COLO668 (cell line): ENCODE data around the gene RAB4A.

ENCODE experiments used
- DNase-seq: peaks from one replicate; lab custom pipeline; 2025; ENCODE audit not compliant: unreplicated experiment; lab: John Stamatoyannopoulos, UW

Gene RAB4A

GRCh38 chr1:229270547-229271447 lies at the start of gene RAB4A:
RAB4A (plus strand) TSS chr1:229271111; CDS start chr1:229271340, 229 bp downstream.
- DNase-seq, result peak; percentile 98

- no peak for DNase-seq
These were observed 48.8 kb upstream of the RAB4A start for GRCh38 chr1:229222081-229222480.

GRCh38 chr1:229223498-229223897 lies 47.4 kb upstream of the RAB4A start:
- no peak for DNase-seq

GRCh38 chr1:229224308-229224707 lies 46.6 kb upstream of the RAB4A start:
- no peak for DNase-seq

GRCh38 chr1:229225331-229225782 lies 45.6 kb upstream of the RAB4A start:
- peak; percentile 63 for DNase-seq

- no peak for DNase-seq
These were observed 44.1 kb upstream of the RAB4A start for GRCh38 chr1:229226796-229227195.

GRCh38 chr1:229227298-229227919 lies 43.5 kb upstream of the RAB4A start:
- DNase-seq, result peak; percentile 86

- DNase-seq, result no peak
These were observed 42.4 kb upstream of the RAB4A start for GRCh38 chr1:229228522-229228921.

- peak; percentile 24 for DNase-seq
These were observed 41.7 kb upstream of the RAB4A start for GRCh38 chr1:229229137-229229720.

- no peak for DNase-seq
These were observed 41.2 kb upstream of the RAB4A start for GRCh38 chr1:229229721-229230139.

GRCh38 chr1:229230140-229230892 lies 40.6 kb upstream of the RAB4A start:
- peak; percentile 62 for DNase-seq

- peak; percentile 87 for DNase-seq
These were observed 39.8 kb upstream of the RAB4A start for GRCh38 chr1:229230893-229231753.

- peak; percentile 57 for DNase-seq
These were observed 39.2 kb upstream of the RAB4A start for GRCh38 chr1:229231754-229232119.

GRCh38 chr1:229234870-229235472 lies 35.9 kb upstream of the RAB4A start:
- no peak for DNase-seq

GRCh38 chr1:229237320-229237719 lies 33.6 kb upstream of the RAB4A start:
- peak; percentile 46 for DNase-seq

- DNase-seq, result no peak
These were observed 32.7 kb upstream of the RAB4A start for GRCh38 chr1:229238231-229238630.

GRCh38 chr1:229238674-229239415 lies 32.1 kb upstream of the RAB4A start:
- no peak for DNase-seq

- no peak for DNase-seq
These were observed 30.4 kb upstream of the RAB4A start for GRCh38 chr1:229240532-229240931.

- no peak for DNase-seq
These were observed 29.5 kb upstream of the RAB4A start for GRCh38 chr1:229241390-229241789.
